DMS114 treated with DMSO at 0.1 percent for 48 hours (cell line): ENCODE data around the gene SPIN2B.
"Not testable (repeated sequence)": the region's sequence is repeated elsewhere in the genome, so short reads cannot be mapped to it uniquely, and the experiment has no call there.

ENCODE experiments used
- DNase-seq: peaks from one replicate; lab custom pipeline; 2025; ENCODE audit not compliant: unreplicated experiment; lab: John Stamatoyannopoulos, UW

Gene SPIN2B

GRCh38 chrX:57121162-57121755, at the start of gene SPIN2B:
Gene SPIN2B, minus strand, starts transcription at chrX:57121548.
- DNase-seq, result peak; percentile 82

- DNase-seq, result peak; percentile 27
Observed at GRCh38 chrX:57156397-57157049, 35.2 kb upstream of the SPIN2B start.

- no peak for DNase-seq
Observed at GRCh38 chrX:57155171-57155570, 33.8 kb upstream of the SPIN2B start.

- DNase-seq, result not testable (repeated sequence)
Observed at GRCh38 chrX:57152222-57152621, 30.9 kb upstream of the SPIN2B start.

- no peak for DNase-seq
Observed at GRCh38 chrX:57138674-57139073, 17.3 kb upstream of the SPIN2B start.

- DNase-seq, result peak; percentile 53
Observed at GRCh38 chrX:57137501-57137900, 16.2 kb upstream of the SPIN2B start.

GRCh38 chrX:57137073-57137472, 15.7 kb upstream of the SPIN2B start, which contains the start of gene SPIN2A:
Gene SPIN2A, minus strand, starts transcription at chrX:57137397. Its CDS starts 800 bp downstream, at chrX:57136597.
- DNase-seq, result not testable (repeated sequence)

- not testable (repeated sequence) for DNase-seq
Observed at GRCh38 chrX:57136589-57136988, 15.2 kb upstream of the SPIN2B start.

GRCh38 chrX:57135287-57135686, 13.9 kb upstream of the SPIN2B start:
- DNase-seq, result no peak

GRCh38 chrX:57134702-57135101, 13.4 kb upstream of the SPIN2B start:
- DNase-seq, result no peak

GRCh38 chrX:57133706-57134105, 12.4 kb upstream of the SPIN2B start:
- DNase-seq, result no peak

- not testable (repeated sequence) for DNase-seq
Observed at GRCh38 chrX:57133284-57133683, 11.9 kb upstream of the SPIN2B start.

- DNase-seq, result no peak
Observed at GRCh38 chrX:57132046-57132445, 10.7 kb upstream of the SPIN2B start.

GRCh38 chrX:57121816-57122215, 468 bp upstream of the SPIN2B start:
- no peak for DNase-seq

- not testable (repeated sequence) for DNase-seq
Observed at GRCh38 chrX:57120619-57121161, 658 bp downstream of the SPIN2B start.

GRCh38 chrX:57119416-57119815, 1.9 kb downstream of the SPIN2B start:
- no peak for DNase-seq

GRCh38 chrX:57117566-57117965, 3.8 kb downstream of the SPIN2B start:
- DNase-seq, result not testable (repeated sequence)

- no peak for DNase-seq
Observed at GRCh38 chrX:57104921-57105398, 16.4 kb downstream of the SPIN2B start.

- DNase-seq, result no peak
Observed at GRCh38 chrX:57104406-57104805, 16.9 kb downstream of the SPIN2B start.

GRCh38 chrX:57103489-57103888, 17.9 kb downstream of the SPIN2B start:
- DNase-seq, result no peak

- not testable (repeated sequence) for DNase-seq
Observed at GRCh38 chrX:57102918-57103317, 18.4 kb downstream of the SPIN2B start.

GRCh38 chrX:57083143-57083542, 38.2 kb downstream of the SPIN2B start:
- no peak for DNase-seq
